Adrenal gland (tissue), 12 donors: ENCODE data around the gene TEX54. TPM values are rescaled to one million over a fixed set of nuclear protein-coding genes. Genes with fewer than 3 reads are reported as not detected.

Experiments used
- DNase-seq, 7 donors: peaks; one replicate each; pipeline ENCODE4 v3.0.0-alpha.2; 2019 to 2020
- H3K27ac ChIP-seq, 5 donors: fragments of 200-600 bp; sonication (generic) in 4 of 5; 1 replicate in 3 of 5; 2 replicates in 2 of 5; pipeline versions ENCODE4 v1.5.1 to v1.8.0; 2016 to 2020; ENCODE audit warnings: mild to moderate bottlenecking in 1 of 5
- H3K27me3 ChIP-seq: fragments of 200-600 bp; 2 replicates; pipeline ENCODE4 v1.8.0; 2021
- H3K36me3 ChIP-seq, 2 donors: fragments of 200-600 bp; replicated peaks in 1 of 2; 1 replicate in 1 of 2; 2 replicates in 1 of 2; pipeline versions ENCODE4 v1.5.1 to v1.8.0; 2018 to 2022
- H3K4me1 ChIP-seq, 2 donors: fragments of 200-600 bp; replicated peaks in 1 of 2; 1 replicate in 1 of 2; 2 replicates in 1 of 2; pipeline versions ENCODE4 v1.5.1 to v1.8.0; 2018 to 2021
- H3K4me3 ChIP-seq, 4 donors: fragments of 200-600 bp; sonication (generic) in 3 of 4; one replicate each; pipeline ENCODE4 v1.5.1; 2016 to 2018
- H3K9me3 ChIP-seq, 3 donors: fragments of 200-600 bp; sonication (generic) in 1 of 3; replicated peaks in 1 of 3; 1 replicate in 2 of 3; 2 replicates in 1 of 3; pipeline versions ENCODE4 v1.5.1 to v1.8.0; 2016 to 2021
- CTCF ChIP-seq, 6 experiments: fragments of 450-650 bp in 4 of 6; fragments of 200-600 bp in 2 of 6; sonication (generic) in 1 of 6; IDR thresholded peaks; 1 replicate in 5 of 6; 2 replicates in 1 of 6; pipeline versions ENCODE4 v1.5.1 to v1.8.0; 2016 to 2021; ENCODE audit warnings: antibody characterized with exemption in 6 of 6, mild to moderate bottlenecking in 2 of 6, moderate library complexity in 1 of 6
- POLR2A ChIP-seq, 2 donors: fragments of 450-650 bp; IDR thresholded peaks; one replicate each; pipeline ENCODE4 v1.6.1; 2017; ENCODE audit warnings: antibody characterized with exemption in 2 of 2, mild to moderate bottlenecking in 2 of 2, moderate library complexity in 1 of 2
- WGBS, 4 donors: extraction: QIAGEN DNeasy Blood & Tissue Kit in 2 of 4; methylation state at CpG; one replicate each; pipeline versions ENCODE4 v1.1.5 to v1.1.7; 2013 to 2017; 5-methylcytosine and 5-hydroxymethylcytosine counted together
- intact Hi-C, 2 donors: fragments of 100-400 bp; cut with DNase I; formaldehyde crosslinking; loops; one replicate each; pipeline versions ENCODE4 v1.14.1 to v1.15.0; 2022 to 2023
- polyA plus RNA-seq, 3 donors: library from polyadenylated mRNA; stranded (reverse); fragments of 200-250 nt in 2 of 3; fragments of 350-450 nt in 1 of 3; fragmentation: Illumina TruSeq in 1 of 3; extraction: RNeasy Lipid Tissue Mini Kit (QIAGEN cat#74804) in 1 of 3; gene quantifications; one replicate each; pipeline ENCODE4 v1.2.3, GENCODE V29; 2013 to 2014
- total RNA-seq, 9 donors: library from RNA; depleted of rRNA in 4 of 9; stranded (reverse); fragments of >200 nt in 4 of 9; fragments of 120-200 nt in 1 of 9; fragmentation: NEBNext Ultra II Directional in 1 of 9; extraction: Animal tissue kit (Norgen Biotek cat#: 25700) in 1 of 9; gene quantifications; one replicate each; pipeline versions ENCODE4 v1.1.0 to v1.2.4, GENCODE V29; 2013 to 2023
- donor health status: healthy with polysubstance abuse.
- donor health status: Bipolar disorder and iron deficiency.
- donor health status: DM: yes; HTN: yes; CAD: no.
- donor health status: DM: no; HTN: no; CAD: no.
- donor health status: DM: no; HTN: no; CAD: no.
- donor health status: DM: yes; HTN: yes; CAD: no.

TEX54 gene
- total and polyA plus RNA-seq, 12 donors, result 0.27 to 1.4 TPM; not detected in 10

DNA sequence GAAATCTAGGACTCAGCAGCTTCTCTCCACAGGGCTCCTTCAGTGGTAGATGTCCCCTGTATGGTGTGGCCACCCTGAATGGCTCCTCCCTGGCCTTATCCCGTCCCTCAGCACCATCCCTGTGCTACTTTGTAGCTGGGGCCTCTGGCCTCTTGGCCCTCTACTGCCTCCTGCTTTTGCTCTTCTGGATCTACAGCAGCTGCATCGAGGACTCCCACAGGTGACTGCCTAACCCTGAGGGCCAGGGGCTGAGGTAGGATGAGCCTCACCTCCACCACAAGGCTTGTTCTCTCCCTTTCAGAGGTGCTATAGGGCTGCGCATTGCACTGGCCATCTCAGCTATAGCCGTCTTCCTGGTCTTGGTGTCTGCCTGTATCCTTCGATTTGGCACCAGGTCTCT lies 43.6 kb downstream of the TEX54 start:
- H3K36me3 ChIP-seq, result peaks cover 0 to 33% of the 10 kb centered on the region in 2 donors
- peaks cover 38 to 46% of the 10 kb centered on the region in 2 donors for H3K4me1 ChIP-seq
- WGBS, 4 donors, result 60 to 77% (median 76%) methylated on average over 2 to 5 of the region's 5 CpGs
- H3K27ac ChIP-seq, result peak overlapping the region in 1 of 5 donors; percentile 13
- intact Hi-C loops, result loop anchor here in 1 of 2 donors (5.0 kb wide), 1 partner anchor 73 kb away; no protein-coding TSS in a partner anchor
- H3K4me3 ChIP-seq, result no peak overlapping the region
- no peak for TF ChIP-seq POLR2A (IDR thresholded peaks at IDR 0.05)
- no peak for TF ChIP-seq CTCF (IDR thresholded peaks at IDR 0.05)
- H3K27me3 ChIP-seq, result no peaks in the 10 kb centered on the region
- H3K9me3 ChIP-seq, result no peaks in the 10 kb centered on the region
- DNase-seq, result no peak

DNA sequence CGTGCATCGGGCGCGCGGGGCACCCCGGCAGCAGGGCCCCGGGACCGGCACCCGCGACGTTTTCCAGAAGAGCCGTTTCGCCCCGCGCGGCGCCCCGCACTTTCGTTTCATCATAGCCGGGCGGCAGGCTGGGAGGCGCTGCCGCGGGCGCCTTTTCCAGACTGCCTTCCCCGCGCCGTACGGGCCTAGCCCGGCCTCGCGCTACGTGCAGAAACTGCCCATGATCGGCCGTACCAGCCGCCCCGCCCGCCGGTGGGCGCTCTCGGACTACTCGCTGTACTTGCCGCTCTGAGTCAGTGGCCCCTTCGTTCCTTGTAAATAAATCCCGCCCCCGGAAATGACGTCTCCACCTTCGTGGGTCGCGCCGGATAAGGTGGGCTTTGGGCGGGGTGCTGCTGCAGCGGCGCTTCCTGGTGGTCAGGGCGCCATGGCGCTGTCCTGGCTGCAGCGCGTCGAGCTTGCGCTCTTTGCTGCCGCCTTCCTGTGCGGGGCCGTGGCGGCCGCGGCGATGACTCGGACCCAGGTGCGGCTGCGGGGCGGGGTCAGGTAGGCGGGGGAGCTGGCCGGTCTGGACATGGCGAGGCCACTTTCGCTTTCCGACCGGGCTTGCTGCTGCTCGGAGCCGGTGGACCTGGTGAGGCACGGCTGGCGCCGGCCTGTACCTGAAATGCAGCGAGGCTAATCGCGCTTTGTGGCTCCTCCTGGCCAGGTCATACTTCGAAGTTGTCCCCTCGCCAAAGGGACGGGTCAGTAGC lies 45.5 kb downstream of the TEX54 start, which contains the start of gene TMEM179B:
Gene TMEM179B, plus strand, starts transcription at position 398 of the 755 bp plus-strand sequence. Its CDS starts 30 bp downstream, at position 428.
- peaks cover 32 to 39% of the 10 kb centered on the region in 2 donors for H3K4me1 ChIP-seq
- H3K4me3 ChIP-seq, result peak within 1 kb of the TSS; percentile 63 to 96 (median 86)
- no peaks in the 10 kb centered on the region for H3K9me3 ChIP-seq
- TF ChIP-seq POLR2A (IDR thresholded peaks at IDR 0.05) (peak; percentile 83 to 98), CTCF (IDR thresholded peaks at IDR 0.05) (peak in 3 of 6 experiments; percentile 7 to 62 (median 46))
- no peaks in the 10 kb centered on the region for H3K27me3 ChIP-seq
- peak; percentile 98 to 99 (median 99) for DNase-seq
- peaks cover 0 to 23% of the 10 kb centered on the region in 2 donors for H3K36me3 ChIP-seq
- intact Hi-C loops, result loop anchor here in 1 of 2 donors (5.0 kb wide), 1 partner anchor 75 kb away; no protein-coding TSS in a partner anchor
- H3K27ac ChIP-seq, result peak within 1 kb of the TSS; percentile 87 to 99 (median 99)
- 0 to 1% (median 0%) methylated on average over 19 to 88 of the region's 88 CpGs for WGBS, 4 donors

DNA sequence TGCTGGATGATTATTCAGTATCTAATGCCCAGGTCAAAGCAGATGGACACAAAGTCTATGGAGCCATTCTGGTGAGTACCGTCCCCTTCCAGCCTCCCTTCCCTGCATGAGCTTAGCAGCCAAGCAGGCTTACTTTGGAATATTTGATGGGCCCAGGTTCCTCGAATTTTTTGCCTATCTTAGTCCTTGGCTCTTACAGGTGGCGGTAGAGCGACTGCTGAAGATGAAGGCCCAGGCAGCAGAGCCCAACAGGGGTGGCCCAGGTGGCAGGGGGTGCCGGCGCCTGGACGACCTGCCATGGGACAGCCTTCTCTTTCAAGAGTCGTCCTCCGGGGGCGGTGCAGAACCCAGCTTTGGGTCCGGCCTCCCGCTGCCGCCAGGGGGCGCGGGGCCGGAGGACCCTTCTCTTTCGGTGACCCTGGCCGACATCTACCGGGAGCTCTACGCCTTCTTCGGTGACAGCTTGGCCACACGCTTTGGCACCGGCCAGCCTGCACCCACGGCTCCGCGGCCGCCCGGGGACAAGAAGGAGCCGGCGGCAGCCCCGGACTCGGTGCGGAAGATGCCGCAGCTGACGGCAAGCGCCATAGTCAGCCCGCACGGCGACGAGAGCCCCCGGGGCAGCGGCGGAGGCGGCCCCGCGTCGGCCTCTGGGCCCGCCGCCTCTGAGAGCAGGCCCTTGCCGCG lies 46.2 kb downstream of the TEX54 start:
- Histone ChIP-seq H3K36me3 (peaks cover 0 to 25% of the 10 kb centered on the region in 2 donors), H3K9me3 (no peaks in the 10 kb centered on the region), H3K27ac (peak overlapping the region; percentile 87 to 99 (median 99)), H3K4me1 (peaks cover 30 to 37% of the 10 kb centered on the region in 2 donors), H3K4me3 (peak overlapping the region; percentile 63 to 96 (median 86)), H3K27me3 (no peaks in the 10 kb centered on the region)
- TF ChIP-seq CTCF (IDR thresholded peaks at IDR 0.05), result peak; percentile 91 to 98 (median 94)
- no peak for TF ChIP-seq POLR2A (IDR thresholded peaks at IDR 0.05)
- DNase-seq, result peak; percentile 88 to 96 (median 91)
- intact Hi-C loops, result loop anchor here in 1 of 2 donors (5.0 kb wide), 1 partner anchor 76 kb away; no protein-coding TSS in a partner anchor
- WGBS, 4 donors, result 1 to 17% (median 2%) methylated on average over 2 to 51 of the region's 51 CpGs

DNA sequence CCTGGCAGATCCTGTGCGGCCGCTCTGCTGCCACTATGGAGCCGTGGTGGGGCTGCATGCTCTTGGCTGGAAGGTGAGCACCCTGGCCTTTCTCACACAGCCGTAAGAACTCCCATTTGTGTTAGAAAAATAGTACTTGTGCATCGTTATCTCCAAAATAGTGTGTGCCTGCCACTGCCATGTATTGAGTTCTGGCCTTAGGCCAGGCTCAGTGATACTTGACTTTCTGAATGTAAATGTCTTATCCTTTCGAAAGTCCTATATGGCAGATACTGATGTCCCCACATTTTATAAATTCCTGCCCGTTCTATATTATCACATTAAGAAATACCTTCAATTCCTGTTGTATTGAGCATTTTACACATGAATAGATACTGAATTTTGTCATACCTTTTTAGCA lies 49.9 kb downstream of the TEX54 start:
- WGBS, 4 donors, result 93 to 97% (median 94%) methylated on average over 7 of the region's 7 CpGs
- Histone ChIP-seq H3K4me1 (peaks cover 7 to 12% of the 10 kb centered on the region in 2 donors), H3K36me3 (peaks cover 0 to 29% of the 10 kb centered on the region in 2 donors), H3K9me3 (no peaks in the 10 kb centered on the region), H3K4me3 (no peak overlapping the region), H3K27me3 (no peaks in the 10 kb centered on the region), H3K27ac (no peak overlapping the region)
- TF ChIP-seq CTCF (IDR thresholded peaks at IDR 0.05) (no peak), POLR2A (IDR thresholded peaks at IDR 0.05) (no peak)
- DNase-seq, result no peak
- intact Hi-C loops, result no loop called here
